Colon (tissue), 2 donors: Measurements from ENCODE around the gene SHB.

ENCODE experiments used
- FAIRE-seq: peaks from 2 replicates; lab custom pipeline; 2012; peaks lifted over from hg19 to GRCh38; lab: Jason Lieb, UNC
- donor health status: control.
- donor health status: control.

The SHB gene

DNA sequence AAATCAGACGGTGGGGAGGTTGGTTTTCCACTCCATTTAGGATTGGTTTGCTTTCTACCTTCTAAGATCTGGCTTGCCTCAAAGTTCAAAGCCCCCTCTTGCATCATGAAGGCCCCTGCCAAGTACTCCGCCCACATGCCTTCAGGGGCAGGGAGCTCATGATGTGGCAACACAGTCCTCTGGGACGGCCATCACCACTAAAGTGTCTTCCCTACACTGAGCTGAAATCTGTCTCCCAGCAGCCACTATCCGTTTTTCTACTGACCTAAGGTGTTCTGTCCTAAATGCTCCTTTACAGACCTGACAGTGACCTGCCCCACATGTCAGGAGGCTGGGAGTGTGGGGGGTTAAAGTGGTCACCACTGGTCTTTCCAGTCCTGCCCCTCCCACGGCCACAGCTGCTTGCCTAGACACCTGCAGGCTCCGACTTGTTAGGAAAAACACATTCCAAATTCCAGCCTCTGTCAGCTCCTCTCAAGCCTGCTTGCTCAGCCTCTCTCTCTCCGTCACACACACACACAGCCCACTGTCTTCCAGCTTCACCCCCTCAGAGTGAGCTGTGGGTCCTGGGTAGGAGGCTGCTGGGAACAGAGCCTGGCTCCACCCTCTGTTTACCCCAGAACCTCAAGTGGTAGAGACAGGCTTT is 44.9 kb downstream of the SHB start:
- no peak for FAIRE-seq

DNA sequence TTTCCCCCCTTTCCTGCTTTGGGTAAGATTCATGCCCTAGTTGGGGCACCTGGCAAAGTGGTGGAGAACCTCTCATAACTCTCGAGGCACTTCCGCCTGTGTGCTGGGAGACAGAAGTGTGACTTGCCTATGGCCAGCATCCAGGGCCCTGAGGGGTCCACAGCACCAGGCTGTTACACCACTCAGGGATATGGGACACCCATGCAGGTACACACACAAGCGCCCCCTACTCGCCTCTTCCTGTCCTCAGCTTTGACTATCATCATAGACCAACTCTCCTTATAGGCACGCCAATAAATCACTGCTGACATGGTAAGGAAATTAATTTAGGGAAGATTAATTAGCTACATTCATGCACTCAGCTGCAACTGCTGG is 45.4 kb downstream of the SHB start:
- no peak for FAIRE-seq

DNA sequence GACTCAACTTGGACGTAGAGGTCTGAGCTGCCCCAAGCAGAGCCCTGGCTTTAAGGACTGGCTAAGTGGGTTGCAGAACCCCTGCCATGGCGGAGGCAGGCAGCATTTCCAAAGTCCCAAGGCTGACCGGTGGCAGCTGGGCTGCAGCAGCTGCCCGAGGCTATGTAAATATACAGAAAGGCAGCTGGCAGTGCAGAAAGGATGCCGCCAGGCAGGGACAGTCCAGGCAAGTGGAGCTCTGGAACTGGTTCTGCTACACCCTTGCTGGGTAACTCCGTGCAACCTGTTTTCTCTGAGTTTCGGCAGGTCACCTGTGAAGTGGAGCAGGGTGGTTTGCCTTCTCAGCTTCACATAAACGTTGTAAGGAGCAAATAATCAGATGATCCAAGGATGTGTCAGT is 46.0 kb downstream of the SHB start:
- no peak for FAIRE-seq

DNA sequence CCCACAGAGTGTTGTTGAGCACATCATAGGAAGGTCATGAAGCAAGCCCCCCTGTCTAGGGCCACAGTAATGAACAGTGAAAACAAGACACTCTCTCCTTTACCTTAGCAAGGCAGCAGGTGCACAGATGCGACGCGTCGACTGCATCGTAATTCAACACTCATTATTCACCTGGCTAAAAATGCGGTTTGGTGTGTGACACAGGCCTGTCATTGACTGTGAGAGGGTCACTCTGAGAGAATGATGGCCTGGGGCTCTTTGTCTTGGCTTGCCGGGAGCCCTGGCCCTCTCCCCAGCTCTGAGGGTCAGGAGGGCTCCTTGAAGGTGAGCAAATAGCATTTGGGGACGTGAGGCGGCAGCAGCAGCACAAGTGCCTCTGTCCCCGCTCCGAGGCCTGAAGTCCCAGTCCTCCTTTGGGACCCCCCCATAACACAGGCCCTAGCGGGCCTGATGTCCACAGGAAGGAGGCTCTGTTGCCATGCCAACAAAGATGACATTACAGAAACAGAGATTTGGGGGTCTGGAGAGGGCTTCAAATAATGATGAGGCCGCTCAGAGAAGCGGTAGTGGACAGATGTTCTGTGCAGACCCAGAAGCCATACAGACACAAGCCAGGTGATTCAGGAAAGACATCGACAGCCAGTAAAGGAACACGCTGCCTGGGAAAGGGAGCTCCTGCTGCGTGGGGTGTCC is 46.7 kb downstream of the SHB start:
- FAIRE-seq, result no peak

DNA sequence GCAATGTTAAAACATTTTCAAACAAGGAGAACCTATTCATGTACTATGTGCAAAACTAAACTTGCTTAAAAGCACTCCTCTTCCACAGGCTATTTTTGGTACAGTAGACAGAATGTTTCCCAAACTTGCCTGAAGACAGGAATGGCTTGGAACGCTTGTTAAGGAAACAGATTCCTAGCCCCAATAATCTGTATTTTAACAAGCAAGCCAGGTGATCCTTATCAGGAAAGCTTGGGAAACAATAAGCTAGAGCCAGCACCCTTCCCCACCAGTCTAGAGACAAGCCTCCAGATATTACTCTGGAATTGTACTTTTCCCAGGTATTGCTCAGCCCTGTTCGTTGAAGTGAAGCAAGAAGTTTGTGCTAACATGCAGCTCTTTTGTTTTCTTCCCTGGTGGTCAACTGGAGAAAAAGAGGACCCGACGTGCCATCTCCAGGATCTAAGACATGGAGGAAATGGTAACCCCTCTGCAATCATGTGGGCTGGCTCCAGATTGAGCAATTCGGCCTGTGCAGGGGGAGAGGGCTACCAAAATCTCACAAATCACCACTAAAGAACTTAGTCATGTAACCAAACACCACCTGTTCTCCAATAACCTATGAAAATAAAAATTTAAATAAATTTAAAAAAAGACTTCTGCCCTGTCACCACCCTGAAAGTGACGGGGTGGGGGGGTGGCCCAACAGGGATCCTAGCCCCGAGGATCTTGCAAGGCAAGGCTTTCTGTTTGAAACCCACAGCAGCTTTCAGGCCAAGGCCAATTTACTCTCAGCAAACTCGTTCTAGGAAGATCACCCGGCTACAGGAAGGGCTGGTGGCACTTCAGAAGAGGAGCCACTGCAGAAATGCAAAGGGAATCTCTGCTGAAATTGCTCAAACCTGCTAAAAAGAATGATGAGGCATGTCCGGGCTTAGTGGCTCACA is 48.6 kb downstream of the SHB start:
- no peak for FAIRE-seq

DNA sequence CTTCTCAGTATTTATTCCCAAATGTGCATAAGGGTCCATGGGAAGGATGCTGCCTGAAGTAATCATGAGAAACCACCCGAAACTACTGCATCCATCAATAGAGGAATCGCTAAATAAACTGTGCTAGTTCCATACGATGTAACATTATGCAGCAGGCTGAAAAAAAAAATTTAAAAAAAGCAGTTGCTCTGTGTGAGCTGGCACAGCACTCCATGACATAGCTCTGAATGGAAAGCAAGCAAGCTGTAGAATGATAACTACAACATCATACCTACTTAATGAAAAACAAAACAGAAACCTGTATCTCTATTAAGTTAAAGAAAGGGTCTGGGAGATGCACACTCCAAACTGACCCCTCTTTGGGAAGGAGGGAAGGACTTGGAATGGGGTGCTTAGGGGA is 49.3 kb downstream of the SHB start:
- FAIRE-seq, result no peak

DNA sequence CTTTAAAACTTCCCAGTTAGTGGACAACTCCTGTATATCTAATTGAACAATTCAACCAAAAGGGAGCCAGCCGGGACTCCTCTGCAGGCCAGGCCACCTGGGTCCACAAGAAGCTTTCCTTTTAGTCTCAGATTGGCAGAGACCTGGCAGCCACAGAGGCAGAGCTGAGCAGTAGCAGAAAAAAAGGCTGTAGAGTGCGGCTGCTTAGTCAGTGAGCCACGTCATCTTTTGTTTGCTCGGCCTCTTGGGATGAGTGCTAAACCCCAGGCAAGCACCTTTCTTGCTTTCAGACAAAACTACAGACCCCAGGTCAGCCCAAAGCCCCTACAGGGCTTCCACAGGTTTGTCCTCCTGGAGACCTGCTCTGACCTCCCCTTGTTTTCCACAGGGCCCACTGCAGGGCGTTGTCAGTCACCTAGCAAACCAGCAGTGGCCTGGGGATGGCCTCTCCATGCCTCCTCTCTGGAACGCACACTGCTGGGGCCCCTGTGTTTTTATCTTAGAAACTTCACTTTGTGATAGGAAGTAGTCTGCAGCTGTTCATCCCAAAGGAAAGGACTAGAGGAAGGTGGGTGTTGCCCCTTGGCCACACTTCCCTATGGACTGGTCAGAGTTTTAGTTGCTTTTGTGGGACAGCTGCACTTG is 49.9 kb downstream of the SHB start:
- FAIRE-seq, result no peak

DNA sequence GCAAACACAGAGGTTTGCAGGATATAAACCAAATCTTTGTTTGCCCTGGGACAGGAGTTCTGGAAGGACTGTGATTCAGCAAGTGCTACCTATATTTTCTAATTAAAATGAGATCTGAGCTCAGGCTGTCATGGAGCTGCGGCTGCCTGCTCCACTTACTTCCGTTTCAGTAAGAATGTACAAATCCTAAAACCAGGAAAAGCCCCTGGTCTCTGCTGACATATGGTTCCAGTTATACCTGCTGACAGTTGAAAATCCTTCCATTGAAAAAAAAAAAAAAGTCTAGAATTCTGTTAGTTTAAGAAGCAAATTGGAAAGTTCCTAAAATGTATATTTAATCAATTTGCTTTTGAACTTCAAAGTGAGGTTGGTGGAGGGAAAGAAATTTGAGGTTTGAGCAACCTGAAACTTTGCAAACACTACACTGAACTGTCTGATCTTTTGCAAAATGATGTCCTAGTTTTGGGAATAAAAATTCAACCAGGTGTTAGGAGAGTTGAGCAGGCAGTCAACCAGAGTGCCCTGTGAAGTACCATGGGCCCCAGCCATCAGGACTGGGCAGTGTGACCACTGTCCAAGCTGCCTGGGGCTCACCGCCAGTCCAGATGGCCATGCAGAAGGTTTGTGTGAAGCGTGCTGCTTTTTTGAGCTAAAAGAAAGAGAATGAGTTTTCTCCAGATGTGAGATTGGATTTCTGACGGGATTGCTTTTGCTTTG is 50.6 kb downstream of the SHB start:
- FAIRE-seq, result no peak

DNA sequence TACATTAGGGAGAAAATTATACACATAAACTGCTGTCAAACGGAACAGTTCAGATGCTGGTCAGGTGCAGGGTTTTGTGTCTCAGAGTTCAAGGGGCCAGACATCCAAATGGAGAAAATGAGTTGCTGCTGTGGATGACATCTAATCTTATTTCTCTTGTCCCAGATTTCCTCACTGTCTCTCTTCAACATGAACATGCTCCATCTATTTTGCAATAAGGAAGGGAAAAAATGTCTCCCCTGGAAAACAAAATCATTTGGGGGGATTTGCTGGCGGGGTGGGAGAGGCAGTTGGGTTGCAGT is 51.2 kb downstream of the SHB start:
- FAIRE-seq, result no peak

DNA sequence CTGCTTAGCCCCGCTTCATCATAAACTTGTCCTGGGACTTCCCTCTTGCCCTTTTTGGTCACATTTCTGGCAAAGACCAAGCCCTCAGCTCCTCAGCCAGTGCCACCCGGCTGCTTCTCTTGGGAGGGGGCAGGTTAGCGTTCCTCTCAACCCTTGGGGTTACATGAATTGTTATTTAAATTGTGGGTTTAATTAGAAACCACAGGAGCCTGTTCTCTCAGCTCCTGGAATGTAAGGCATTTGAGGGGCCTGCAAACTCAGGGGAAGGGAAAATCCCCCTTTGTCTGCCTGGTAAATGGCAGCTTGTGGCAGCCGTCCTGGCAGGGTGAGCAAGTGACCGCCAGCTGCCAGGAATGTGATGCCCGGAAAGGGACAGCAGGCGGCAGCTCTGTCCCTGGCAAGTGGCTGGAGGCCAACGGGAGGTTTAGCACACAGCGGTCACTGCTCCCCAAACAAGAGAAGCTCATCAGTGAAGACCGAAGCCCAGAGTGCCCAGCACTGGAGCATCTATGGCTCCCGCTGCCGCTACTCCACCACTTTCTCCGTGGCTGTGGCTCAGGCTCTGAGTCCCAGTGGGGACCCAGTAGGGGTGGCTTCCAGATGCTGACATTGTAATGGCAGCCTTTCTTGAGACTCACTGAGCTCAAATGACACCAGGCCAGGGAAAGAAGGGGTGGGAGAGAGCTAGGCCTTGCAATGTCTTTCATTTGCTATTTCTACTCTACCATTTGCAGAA is 51.7 kb downstream of the SHB start:
- no peak for FAIRE-seq

DNA sequence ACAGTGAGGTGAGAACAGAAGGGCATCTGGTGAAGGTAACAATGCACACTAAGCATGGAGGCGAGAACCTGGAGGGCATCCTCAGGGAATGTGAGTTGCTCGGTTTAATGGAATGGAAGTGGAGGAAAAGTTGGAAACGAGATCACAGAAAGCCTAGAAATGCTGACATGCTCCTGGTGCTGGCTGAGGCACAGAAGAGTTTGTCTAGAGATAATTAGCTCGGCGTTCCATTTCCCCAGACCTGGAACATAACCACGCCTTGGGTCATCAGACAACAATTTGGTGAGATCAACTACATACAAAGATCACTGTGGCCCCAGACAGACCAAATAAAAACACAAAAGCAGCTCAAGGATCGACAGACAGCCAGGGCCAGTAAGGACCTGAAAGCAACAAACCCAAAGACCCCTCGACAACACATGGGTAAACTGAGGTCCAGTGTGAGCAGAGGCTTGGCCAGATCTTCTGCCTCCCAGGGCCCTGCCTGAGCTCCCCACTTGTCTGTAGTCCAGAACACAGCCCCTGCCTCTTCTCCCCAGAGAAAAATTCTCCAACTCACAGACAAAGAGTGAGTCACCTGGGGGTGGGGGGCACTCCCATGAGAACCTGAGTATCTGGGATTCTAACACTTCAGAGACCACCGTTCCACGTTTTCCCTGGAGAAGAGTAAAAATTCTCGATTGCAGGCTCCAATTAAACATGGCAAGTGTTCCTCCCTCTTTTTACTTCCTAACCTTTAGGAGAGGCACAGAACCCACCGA is 52.5 kb downstream of the SHB start:
- no peak for FAIRE-seq

DNA sequence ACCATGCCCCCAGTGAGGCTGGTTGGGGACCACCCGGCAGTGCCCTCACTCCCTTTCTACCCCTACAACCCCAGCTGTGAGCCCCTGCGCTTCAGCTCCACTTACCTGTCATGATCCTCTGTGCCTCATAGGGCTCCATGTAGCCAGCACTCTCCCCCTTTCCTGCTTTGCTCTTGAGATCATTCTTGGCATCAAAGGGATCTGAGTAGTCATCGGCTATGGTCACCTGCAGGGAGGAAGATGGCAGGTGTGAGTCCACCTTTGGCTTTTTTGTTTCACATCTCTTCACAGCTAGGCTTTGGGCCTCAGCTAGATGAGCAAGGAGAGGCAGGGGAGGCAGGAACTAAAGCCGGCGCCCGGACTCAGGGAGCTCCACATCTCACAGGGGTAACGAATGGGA is 53.1 kb downstream of the SHB start:
- FAIRE-seq, result no peak

DNA sequence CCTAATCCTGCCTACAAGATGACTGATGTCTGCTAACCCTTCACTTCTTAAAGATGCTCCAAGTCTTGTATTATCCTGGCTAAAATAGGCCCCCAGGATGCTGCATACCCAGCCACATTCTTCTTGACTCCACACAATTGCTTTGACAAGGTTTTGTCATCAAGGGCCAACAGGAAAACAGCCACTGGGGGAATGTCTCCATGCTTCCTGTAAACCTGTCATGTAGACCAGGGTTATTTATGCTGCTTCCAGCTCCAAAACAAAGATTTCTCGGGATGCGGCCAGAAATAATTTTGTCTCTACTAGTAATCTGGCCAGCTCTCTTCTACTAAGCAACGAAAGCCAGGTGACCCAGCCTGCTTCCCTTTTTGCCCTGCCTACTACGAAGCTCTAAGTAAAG is 53.8 kb downstream of the SHB start:
- no peak for FAIRE-seq

DNA sequence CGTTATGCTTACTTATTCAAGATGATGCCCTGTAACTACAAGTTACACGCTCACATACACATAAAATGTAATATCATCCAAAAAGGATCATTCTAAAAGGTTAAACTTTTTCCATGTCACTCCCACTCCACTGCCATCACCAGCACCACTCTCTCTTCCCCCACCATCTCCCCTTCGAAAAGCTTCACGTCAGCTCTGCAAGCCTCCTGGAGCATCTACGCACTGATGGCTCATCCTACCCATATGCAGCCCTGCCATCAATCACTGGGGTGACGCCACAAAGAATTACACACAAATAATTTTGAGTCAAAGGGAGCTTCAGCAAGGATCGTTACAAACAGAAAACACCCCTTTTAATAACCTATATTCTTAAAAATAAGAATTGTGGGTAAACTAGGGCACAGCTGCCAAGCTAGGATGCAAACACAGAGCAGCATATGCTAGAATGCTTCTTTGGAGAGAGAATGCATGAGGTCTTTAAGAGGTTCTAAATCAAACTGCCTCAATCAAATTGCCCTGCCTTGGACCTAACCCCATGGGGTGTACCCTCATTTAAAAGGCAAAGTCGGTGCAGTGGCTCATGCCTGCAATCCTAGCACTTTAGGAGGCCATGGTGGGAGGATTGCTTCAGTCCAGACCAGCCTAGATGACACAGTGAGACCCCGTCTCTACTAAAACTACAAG is 56.1 kb downstream of the SHB start:
- no peak for FAIRE-seq

DNA sequence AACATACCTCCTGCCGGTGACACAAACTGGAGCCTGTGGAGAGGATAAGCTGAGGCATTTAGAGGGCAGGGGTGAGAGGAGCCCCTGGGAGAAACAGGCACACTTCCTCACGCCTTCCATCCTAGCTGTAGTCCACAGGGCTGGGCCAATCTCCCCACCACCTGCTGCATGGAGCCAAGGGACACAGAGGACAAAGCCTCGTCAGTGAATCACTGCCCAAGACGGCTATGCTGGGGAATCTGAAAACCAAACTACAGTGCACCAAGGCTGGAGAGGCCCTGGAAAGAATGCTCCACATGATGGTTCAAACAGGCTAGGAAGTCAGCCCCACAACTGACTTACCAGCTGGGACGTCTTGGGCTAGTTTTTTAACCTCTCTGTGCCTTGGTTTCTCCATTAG is 57.0 kb downstream of the SHB start:
- FAIRE-seq, result no peak

DNA sequence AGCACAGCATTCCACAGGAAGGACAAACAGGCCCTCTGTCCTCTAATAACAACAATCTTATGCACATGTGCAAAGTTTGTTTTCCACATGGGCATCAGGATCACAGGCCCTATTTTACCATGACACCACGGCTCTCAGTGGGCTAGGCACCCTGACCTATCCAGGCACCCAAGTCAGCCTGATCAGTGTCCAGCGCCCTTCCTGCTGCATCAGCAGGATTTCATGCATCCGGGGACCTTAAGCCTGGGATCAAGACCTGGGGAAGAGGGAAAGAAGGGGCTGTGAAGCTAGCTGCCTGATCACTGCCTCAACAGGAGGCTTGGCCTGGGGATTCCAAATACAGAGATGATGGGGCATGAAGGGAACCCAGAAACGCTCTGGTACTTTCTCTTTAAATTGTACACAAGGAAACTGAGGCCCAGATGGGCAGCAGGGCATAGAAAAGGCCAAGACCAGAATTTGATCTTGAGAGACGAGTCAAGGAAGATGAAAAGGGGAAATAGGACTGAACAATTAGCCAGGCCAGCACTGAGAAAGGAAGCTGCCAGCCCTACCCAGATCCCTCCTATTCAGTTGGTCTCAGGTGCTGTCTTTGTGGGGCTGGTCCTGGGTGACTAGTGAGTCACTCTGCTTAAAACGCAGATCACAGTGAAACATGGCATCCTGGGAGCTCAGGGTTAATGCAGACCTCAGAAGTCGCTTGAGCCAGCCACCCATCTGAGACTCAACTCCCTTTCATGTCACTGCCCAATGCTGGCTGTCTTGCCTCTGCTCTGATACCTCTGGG is 57.9 kb downstream of the SHB start:
- no peak for FAIRE-seq

DNA sequence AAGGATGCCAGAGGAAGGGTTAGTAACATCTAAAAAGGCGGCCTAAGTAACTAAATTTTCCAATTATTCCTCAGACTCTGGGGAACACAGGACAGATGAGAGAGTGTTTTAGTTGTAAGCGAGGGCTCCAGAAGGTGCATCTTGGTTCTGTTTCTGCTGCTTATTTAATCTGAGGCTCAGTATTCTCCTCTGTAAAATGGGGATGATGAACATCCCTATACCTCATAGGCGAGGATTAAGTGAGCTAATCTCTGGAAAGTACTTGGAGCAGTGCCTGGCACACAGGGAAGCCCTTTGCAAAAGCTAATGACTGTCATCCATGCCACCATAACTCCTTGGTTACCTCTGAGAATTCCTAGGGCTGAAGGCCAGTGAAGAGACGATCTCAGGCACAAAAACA is 59.0 kb downstream of the SHB start:
- no peak for FAIRE-seq

DNA sequence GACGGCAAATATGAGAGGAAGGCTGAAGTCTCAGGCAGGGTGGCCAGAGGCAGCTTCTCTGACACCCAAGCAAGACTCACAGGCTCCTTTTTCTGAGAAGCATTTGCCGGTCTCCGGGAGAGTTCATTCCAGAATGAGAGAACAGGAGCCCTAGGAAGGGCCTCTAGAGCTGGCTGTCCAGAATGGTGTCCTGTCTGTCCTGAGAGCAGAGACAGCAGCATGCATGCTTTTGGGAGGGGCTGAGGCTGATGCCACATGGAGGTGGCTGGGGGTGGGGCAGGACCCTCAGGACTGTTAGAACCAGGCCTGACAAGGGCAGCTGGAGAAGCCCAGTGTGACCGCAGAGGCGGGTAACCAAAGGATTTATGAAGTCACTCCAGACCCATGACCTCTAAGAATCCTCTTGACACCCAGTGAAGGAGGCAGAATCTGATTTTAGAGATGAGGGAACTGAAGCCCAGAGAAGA is 60.0 kb downstream of the SHB start:
- no peak for FAIRE-seq
